ENCODE measurements around the gene ATP5MC2. TPM values are rescaled to one million over a fixed set of nuclear protein-coding genes. Genes with fewer than 3 reads are reported as not detected.
"Not testable (repeated sequence)": the region's sequence is repeated elsewhere in the genome, so short reads cannot be mapped to it uniquely, and the experiment has no call there.

The ATP5MC2 gene
- polyA plus RNA-seq = 100 to 1,000 TPM; 273 to 423 (median 415) TPM

- peak within 1 kb of the TSS; percentile 70 for H3K27ac ChIP-seq (ENCODE audit: low read depth, low read length)
- WGBS, 3 donors = 0 to 1% (median 1%) methylated on average over 61 of the region's 61 CpGs
These were observed at the start of gene ATP5MC2 for GRCh38 chr12:53675701-53676607. TSS of gene ATP5MC2 (minus strand) at chr12:53676083. CDS start at chr12:53672614, 3,469 bp downstream.

DNA sequence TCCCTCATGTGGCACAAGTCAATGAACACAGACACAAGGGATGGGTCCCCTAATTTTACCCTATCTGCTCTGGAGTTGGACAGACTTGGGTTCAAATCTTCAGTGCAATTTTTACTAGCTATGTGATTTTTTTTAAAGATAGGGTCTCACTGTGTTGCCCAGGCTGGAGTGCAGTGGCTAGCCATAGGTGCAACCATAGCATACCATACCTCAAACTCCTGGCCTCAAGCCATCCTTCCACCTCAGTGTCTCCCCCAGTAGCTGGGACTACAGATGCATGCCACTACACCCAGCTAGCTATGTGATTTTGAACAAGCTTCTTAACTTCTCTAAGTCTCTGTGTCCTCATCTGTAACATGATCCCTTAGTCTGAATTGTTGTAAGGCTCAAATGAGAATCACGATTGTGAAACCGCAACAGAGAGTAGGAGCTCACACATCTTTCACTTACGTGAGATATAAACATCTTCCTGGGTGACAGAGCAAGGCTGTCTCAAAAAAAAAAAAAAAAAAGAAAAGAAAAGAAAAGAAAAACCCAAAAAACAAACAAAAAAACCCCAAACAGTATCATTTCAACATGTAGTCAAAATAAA lies 46.7 kb upstream of the ATP5MC2 start:
- WGBS, 3 donors = 84 to 90% (median 88%) methylated on average over 3 of the region's 3 CpGs
- H3K27ac ChIP-seq (ENCODE audit: low read depth, low read length) = no peak overlapping the region

GRCh38 chr12:53720946-53721345 lies 45.1 kb upstream of the ATP5MC2 start:
- H3K27ac ChIP-seq (ENCODE audit: low read depth, low read length) = no peak overlapping the region
- 78 to 87% (median 87%) methylated on average over 1 of the region's 1 CpG for WGBS, 3 donors

GRCh38 chr12:53719649-53720048 lies 43.8 kb upstream of the ATP5MC2 start:
- 72 to 84% (median 81%) methylated on average over 2 of the region's 2 CpGs for WGBS, 3 donors
- no peak overlapping the region for H3K27ac ChIP-seq (ENCODE audit: low read depth, low read length)

GRCh38 chr12:53718567-53718966 lies 42.7 kb upstream of the ATP5MC2 start:
- H3K27ac ChIP-seq (ENCODE audit: low read depth, low read length) = not testable (repeated sequence)
- WGBS, 3 donors = 85 to 94% (median 93%) methylated on average over 6 of the region's 6 CpGs

DNA sequence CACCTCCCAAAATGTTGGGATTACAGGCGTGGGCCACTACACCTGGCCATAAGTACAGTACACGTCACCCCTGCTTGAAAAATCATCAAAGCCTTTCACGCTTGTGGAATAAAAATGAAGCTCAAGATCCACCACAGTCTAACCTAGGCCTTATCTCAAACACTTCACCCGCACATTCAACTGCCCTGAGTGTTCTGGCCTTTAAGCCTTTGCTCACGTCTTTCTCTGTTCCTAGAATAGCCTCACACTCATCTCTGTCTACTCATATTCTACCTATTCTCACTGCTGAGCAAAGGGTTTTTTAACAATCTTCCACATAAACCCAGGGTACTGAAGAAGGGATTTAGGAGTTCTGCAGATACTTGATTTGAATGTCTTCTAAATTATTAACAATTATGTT lies 41.4 kb upstream of the ATP5MC2 start:
- 90 to 96% (median 95%) methylated on average over 5 of the region's 5 CpGs for whole genome bisulfite sequencing, 3 donors
- no peak overlapping the region for H3K27ac ChIP-seq (ENCODE audit: low read depth, low read length)

DNA sequence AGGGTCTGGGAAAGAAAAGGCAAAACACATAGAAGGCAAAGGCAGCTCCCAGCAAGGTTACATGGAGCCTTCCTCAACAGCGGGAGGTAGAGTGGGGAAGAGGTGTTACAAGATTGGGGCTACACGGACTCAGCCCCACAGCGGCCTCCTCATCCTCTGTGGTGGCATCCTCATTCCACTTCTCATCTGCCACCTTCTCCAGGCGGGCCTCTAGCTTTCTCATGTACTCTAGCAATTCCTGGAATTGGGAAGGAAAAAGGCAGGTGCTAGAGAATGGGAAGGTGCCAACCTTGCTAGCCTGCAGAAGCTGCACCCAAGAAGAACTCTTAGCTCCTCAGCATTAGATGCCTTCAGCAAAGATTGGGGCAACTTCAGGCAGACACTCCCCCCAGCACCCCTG lies 38.1 kb upstream of the ATP5MC2 start:
- no peak overlapping the region for H3K27ac ChIP-seq (ENCODE audit: low read depth, low read length)
- WGBS, 3 donors = 91 to 98% (median 96%) methylated on average over 4 of the region's 4 CpGs

GRCh38 chr12:53713516-53713915 lies 37.6 kb upstream of the ATP5MC2 start:
- H3K27ac ChIP-seq (ENCODE audit: low read depth, low read length) = no peak overlapping the region
- 78 to 87% (median 85%) methylated on average over 9 of the region's 9 CpGs for WGBS, 3 donors

DNA sequence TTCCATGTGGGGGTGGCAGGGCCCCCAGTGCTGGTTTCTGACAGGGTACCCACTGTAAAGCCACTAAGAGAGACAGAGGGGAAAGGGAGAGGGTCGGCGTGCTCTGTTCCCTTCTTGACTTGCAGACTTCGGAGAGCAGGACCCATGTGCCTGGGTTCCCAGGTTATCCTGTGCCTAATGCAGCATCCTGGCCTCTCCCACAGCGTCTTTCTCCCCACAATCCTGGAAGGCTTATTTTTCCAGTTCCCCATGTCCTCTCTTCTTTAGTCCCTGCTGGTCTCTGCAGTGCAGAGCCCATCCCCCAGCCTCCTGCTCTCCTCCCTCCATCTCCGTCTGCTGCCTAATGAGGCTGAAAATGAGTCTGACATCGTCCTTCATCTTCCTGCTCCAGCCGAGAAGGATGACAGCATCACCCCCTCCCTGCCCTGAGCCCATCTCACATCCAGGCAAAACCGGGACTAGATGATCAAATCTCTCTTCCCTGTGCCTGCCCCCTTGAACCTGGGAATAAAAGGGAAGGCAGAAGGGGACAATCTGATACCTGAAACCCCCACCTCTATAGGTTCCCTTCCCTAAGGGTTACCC lies 36.3 kb upstream of the ATP5MC2 start:
- H3K27ac ChIP-seq (ENCODE audit: low read depth, low read length) = no peak overlapping the region
- 78 to 83% (median 79%) methylated on average over 8 of the region's 8 CpGs for WGBS, 3 donors

- H3K27ac ChIP-seq (ENCODE audit: low read depth, low read length) = no peak overlapping the region
- 31 to 46% (median 46%) methylated on average over 6 of the region's 6 CpGs for WGBS, 3 donors
These were observed 34.2 kb upstream of the ATP5MC2 start for GRCh38 chr12:53710091-53710490.

DNA sequence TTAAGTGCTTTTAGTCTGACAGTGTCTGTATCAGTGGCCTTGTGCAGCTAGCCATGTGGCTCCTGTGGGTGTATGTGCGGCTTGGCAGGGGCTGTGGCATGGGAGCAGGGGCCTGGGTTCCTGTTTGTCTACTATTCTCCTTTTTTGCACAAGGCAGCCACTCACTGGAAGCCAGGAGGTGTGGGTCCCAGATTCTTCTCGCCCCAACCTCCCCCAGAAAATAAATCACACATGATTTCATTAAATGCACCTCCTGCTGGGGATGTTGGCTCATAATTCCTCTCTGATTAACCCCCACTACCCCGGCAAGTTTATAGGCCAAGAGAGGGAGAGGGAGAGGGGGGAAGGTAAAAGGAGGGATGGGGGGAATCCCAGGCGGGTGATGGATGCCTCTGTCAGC lies 33.8 kb upstream of the ATP5MC2 start:
- H3K27ac ChIP-seq (ENCODE audit: low read depth, low read length) = no peak overlapping the region
- 37 to 39% (median 38%) methylated on average over 4 of the region's 4 CpGs for WGBS, 3 donors

DNA sequence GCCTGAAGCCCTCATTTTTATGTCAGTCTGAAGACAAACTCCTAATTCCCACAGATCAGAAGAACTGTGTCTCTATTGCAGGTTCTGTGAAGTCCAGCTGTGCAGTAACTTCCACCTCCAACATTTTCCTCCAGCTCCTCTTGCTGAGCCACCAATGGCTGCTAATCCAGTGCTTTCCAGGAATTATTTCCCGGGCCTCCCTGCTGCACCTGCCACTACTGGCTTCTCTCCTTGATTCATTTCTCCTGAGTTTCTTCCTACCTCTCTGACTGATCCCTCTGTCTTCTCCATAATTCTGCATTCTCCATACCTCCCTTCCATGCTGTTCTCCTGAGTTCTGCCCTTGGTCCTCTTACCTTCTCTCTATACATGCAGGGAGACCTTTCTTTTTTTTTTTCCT lies 30.2 kb upstream of the ATP5MC2 start:
- H3K27ac ChIP-seq (ENCODE audit: low read depth, low read length) = no peak overlapping the region
- WGBS, 3 donors = 57 to 82% (median 80%) methylated on average over 1 of the region's 1 CpG

DNA sequence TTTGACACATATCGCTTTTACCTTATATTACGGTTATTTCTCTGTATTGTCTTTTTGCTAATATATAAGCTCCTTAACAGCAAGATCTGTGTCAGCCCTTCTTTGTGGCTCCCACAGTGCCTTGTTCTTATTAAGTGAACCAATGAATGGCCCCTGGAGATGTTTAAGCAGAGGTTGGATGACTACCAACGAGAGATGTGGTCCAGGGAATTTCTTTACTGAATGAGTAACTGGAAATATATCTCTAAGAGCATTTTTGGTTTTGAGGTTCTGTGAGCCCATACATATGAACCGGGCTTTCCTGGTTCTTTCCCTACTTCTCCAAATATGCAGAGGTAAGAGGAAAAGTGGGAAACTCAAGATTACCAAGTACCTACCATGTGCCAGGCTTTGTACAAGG lies 27.9 kb upstream of the ATP5MC2 start:
- WGBS, 3 donors = 67 to 76% (median 73%) methylated on average over 4 of the region's 4 CpGs
- H3K27ac ChIP-seq (ENCODE audit: low read depth, low read length) = no peak overlapping the region

DNA sequence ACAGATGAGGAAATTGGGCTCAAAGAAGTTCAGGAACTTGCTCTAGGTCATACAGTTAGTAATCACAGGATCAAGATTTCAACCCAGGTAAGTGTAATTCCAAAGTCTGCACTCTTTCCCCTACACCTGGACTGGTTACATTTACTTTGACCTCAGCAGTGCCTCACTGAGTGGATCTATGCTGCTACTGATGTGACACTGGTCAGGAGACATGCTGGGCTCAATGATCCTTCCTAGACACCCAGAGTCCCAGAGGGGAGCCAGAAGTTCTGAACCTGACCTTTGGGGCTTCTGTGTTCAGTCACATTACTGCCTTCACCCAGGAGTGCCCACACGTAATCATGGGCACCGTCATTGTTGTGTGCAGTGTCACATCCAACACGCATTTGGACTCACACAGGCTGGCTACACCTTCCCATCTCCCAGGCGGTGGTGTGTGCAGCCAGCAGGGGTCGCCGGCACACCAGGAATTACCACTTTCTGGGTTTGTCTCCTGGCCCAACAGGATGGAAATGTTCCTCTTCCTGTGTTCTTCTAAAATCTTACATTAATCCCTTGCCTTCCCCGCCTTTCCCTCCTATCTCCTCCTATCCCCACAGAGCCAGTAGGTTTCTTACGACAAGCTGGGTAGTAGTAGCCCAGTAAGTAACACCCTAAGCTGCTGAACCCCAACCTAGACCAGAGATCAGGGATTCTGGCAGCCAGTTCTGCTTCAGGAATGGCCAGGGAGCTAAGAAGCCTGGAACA lies 25.8 kb upstream of the ATP5MC2 start:
- H3K27ac ChIP-seq (ENCODE audit: low read depth, low read length) = no peak overlapping the region
- 2 to 4% (median 3%) methylated on average over 8 of the region's 8 CpGs for WGBS, 3 donors

- WGBS, 3 donors = 48 to 56% (median 54%) methylated on average over 6 of the region's 6 CpGs
- H3K27ac ChIP-seq (ENCODE audit: low read depth, low read length) = no peak overlapping the region
These were observed 24.7 kb upstream of the ATP5MC2 start for GRCh38 chr12:53700567-53700966.

DNA sequence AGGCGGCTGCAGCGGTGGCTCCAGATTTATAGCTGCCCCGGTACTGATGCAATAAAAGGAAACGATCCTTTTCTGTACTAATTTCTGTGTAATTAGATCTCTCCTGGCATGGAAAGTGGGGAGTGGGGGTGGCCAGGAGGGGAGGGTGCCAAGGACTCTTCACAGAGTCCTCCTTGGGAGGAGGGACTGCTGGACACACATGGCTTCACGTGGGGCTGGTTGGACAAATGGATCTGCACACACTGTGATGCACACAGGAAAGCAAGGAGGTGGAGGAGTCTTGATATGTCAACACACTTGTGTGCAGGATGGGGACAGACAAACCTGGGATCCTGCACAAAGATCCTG lies 23.8 kb upstream of the ATP5MC2 start:
- no peak overlapping the region for H3K27ac ChIP-seq (ENCODE audit: low read depth, low read length)
- WGBS, 3 donors = 32 to 55% (median 54%) methylated on average over 5 of the region's 5 CpGs

- 63 to 70% (median 65%) methylated on average over 3 of the region's 3 CpGs for WGBS, 3 donors
- no peak overlapping the region for H3K27ac ChIP-seq (ENCODE audit: low read depth, low read length)
These were observed 23.2 kb upstream of the ATP5MC2 start for GRCh38 chr12:53698948-53699677.

DNA sequence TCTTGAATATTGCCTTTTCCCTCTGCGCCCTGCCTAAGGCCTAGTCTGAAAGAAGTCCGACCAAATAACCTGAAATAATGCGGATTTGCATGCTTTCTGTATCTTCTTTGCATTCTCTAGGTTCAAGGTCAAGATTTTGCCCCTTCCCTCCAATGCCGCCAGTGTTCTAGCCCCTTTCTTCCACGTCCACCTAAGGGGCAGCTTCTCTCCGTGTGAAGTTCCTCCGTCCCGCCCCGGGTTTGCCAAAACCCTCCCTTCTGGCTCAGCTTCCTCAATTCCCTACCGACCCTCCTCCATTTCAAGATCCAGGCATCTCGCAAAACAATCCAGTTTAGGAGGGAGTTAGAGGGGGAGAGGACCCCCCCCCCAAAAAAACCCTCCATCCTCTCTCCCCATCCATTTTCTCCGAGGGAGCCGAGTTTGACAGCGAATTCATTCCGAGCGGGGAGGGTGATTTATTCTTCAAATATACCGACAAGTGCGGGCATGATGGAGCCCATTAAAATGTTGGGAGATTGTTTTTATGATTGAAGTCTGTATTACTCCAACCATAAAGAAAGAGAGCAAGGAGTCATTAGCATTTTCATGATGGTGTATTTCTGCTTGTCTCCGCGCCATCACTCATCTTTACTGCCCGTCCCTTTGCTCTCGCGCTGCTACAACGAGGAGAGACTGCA lies 20.9 kb upstream of the ATP5MC2 start:
- H3K27ac ChIP-seq (ENCODE audit: low read depth, low read length) = no peak overlapping the region
- WGBS, 3 donors = 17 to 27% (median 19%) methylated on average over 24 of the region's 24 CpGs

Data from adipose tissue (tissue), 3 donors.